Loucy (cell line): ENCODE data around the gene PATL1.
"Not testable (repeated sequence)": the region's sequence is repeated elsewhere in the genome, so short reads cannot be mapped to it uniquely, and the experiment has no call there.

Experiments used
- CTCF ChIP-seq: fragments of 200-600 bp; sonication (generic); conservative IDR thresholded peaks from 2 replicates; pipeline ENCODE4 v1.5.1; 2014; ENCODE audit warnings: mild to moderate bottlenecking, antibody characterized with exemption, low read length
- EZH2phosphoT487 ChIP-seq: fragments of 200-600 bp; IDR thresholded peaks from 2 replicates; pipeline ENCODE4 v1.6.1; 2018; ENCODE audit warnings: antibody characterized with exemption, mild to moderate bottlenecking, moderate library complexity, borderline replicate concordance

- not testable (repeated sequence) for TF ChIP-seq CTCF, EZH2phosphoT487
Measured at GRCh38 chr11:59700157-59700556, 31.3 kb upstream of the PATL1 start.
